HepG2 (cell line): ENCODE data around the gene FIS1. TPM values are rescaled to one million over a fixed set of nuclear protein-coding genes. Genes with fewer than 3 reads are reported as not detected.

ENCODE experiments used
- AHR ChIP-seq: IDR thresholded peaks from 2 replicates; pipeline ENCODE4 v1.6.1; 2018; ENCODE audit warnings: missing genetic modification reagents, missing compliant biosample characterization
- ATAD3A ChIP-seq: sonication (generic); formaldehyde crosslinking; IDR thresholded peaks from 2 replicates; pipeline ENCODE4 v1.4.0; 2020; ENCODE audit warnings: missing genetic modification reagents
- ATF1 ChIP-seq: IDR thresholded peaks from 2 replicates; pipeline ENCODE4 v1.6.1; 2016; ENCODE audit warnings: mild to moderate bottlenecking, control low read depth
- DDIT3 ChIP-seq: sonication (generic); formaldehyde crosslinking; IDR thresholded peaks from 2 replicates; pipeline ENCODE4 v1.4.0; 2020; ENCODE audit warnings: mild to moderate bottlenecking, missing genetic modification reagents
- HNF4A ChIP-seq: sonication (generic); formaldehyde crosslinking; IDR thresholded peaks from 2 replicates; pipeline ENCODE4 v1.4.0; 2020; ENCODE audit warnings: missing genetic modification reagents
- MTA1 ChIP-seq: sonication (generic); formaldehyde crosslinking; IDR thresholded peaks from 2 replicates; pipeline ENCODE4 v1.4.0; 2020; ENCODE audit warnings: missing genetic modification reagents, mild to moderate bottlenecking, borderline replicate concordance
- PRDM4 ChIP-seq: sonication (generic); formaldehyde crosslinking; IDR thresholded peaks from 2 replicates; pipeline ENCODE4 v1.9.0; 2021; ENCODE audit warnings: missing genetic modification reagents, borderline replicate concordance
- SMAD3 ChIP-seq: sonication (generic); formaldehyde crosslinking; IDR thresholded peaks from 2 replicates; pipeline ENCODE4 v1.4.0; 2020; ENCODE audit warnings: missing genetic modification reagents
- SMC3 ChIP-seq: IDR thresholded peaks from 2 replicates; pipeline ENCODE4 v1.6.1; 2011; ENCODE audit warnings: low read length, improper control_type of control experiment
- SP1 ChIP-seq, 2 experiments: fragments of 450-650 bp in 1 of 2; sonication (generic) in 1 of 2; formaldehyde crosslinking in 1 of 2; IDR thresholded peaks; 2 replicates each; pipeline versions ENCODE4 v1.4.0 to v1.6.1; 2016 to 2020; ENCODE audit warnings: missing genetic modification reagents in 1 of 2
- TFDP1 ChIP-seq: IDR thresholded peaks from 2 replicates; pipeline ENCODE4 v1.6.1; 2016; ENCODE audit warnings: missing compliant biosample characterization, missing genetic modification reagents, borderline replicate concordance
- ZC3H13 ChIP-seq: sonication (generic); formaldehyde crosslinking; IDR thresholded peaks from 2 replicates; pipeline ENCODE4 v1.8.1; 2023; ENCODE audit warnings: mild to moderate bottlenecking, missing genetic modification reagents, moderate library complexity
- ZNF17 ChIP-seq: sonication (generic); formaldehyde crosslinking; IDR thresholded peaks from 2 replicates; pipeline ENCODE4 v1.5.0; 2020; ENCODE audit warnings: mild to moderate bottlenecking, missing genetic modification reagents
- ZNF292 ChIP-seq: sonication (generic); formaldehyde crosslinking; IDR thresholded peaks from 2 replicates; pipeline ENCODE4 v1.8.1; 2022; ENCODE audit warnings: mild to moderate bottlenecking, low read depth, missing genetic modification reagents, borderline replicate concordance
- ZNF333 ChIP-seq: sonication (generic); formaldehyde crosslinking; IDR thresholded peaks from 2 replicates; pipeline ENCODE4 v1.4.0; 2020; ENCODE audit warnings: mild to moderate bottlenecking, missing genetic modification reagents, borderline replicate concordance
- ZNF678 ChIP-seq: sonication (generic); formaldehyde crosslinking; IDR thresholded peaks from 2 replicates; pipeline ENCODE4 v1.4.0; 2020; ENCODE audit warnings: mild to moderate bottlenecking, missing genetic modification reagents
- ZNF781 ChIP-seq: sonication (generic); formaldehyde crosslinking; IDR thresholded peaks from 2 replicates; pipeline ENCODE4 v1.5.1; 2020; ENCODE audit warnings: borderline replicate concordance, mild to moderate bottlenecking, missing genetic modification reagents; ENCODE audit errors: not compliant biosample characterization
- polyA plus RNA-seq, 8 experiments: library from polyadenylated mRNA; depleted of rRNA in 3 of 8; stranded (reverse) in 7 of 8; unstranded in 1 of 8; fragments of >200 nt; fragmentation: Illumina TruSeq in 4 of 8; extraction: Trizol in 4 of 8; gene quantifications; 2 replicates each; pipeline versions ENCODE4 v1.2.1 to v1.2.3, GENCODE V29; 2011 to 2016; ENCODE audit warnings: low read depth in 4 of 8, missing spikeins in 1 of 8, mixed read lengths in 1 of 8; ENCODE audit not compliant: insufficient read depth in 1 of 8
- total RNA-seq, 5 experiments: library from RNA; depleted of rRNA; stranded (reverse); fragments of >200 nt; fragmentation: Illumina TruSeq; extraction: Trizol; gene quantifications; 2 replicates each; pipeline ENCODE4 v1.2.3, GENCODE V29; 2016; ENCODE audit warnings: low read depth in 1 of 5
- TF ChIP-seq, protein P1 (sequence below): sonication (generic); formaldehyde crosslinking; IDR thresholded peaks from 2 replicates; pipeline ENCODE4 v1.4.0; 2020; ENCODE audit warnings: missing genetic modification reagents, borderline replicate concordance
- TF ChIP-seq, protein P2 (sequence below): sonication (generic); formaldehyde crosslinking; IDR thresholded peaks from 2 replicates; pipeline ENCODE4 v1.5.0; 2020; ENCODE audit warnings: mild to moderate bottlenecking, missing genetic modification reagents

The FIS1 gene
- total and polyA plus RNA-seq, 2 of the 13 experiments (the other 11 are each of a cell fraction or from before 2014, with no cell fraction given): 97.5 to 101 TPM

GRCh38 chr7:101200862-101201599 lies 43.9 kb downstream of the FIS1 start, which contains the start of gene MOGAT3 (continued):
- TF ChIP-seq HNF4A (CRISPR knock-in tag) (peak; percentile 94), DDIT3 (CRISPR knock-in tag) (no peak), MTA1 (CRISPR knock-in tag) (0 out of 2 replicates have a peak, but pooled peaks have one; percentile 65), ATF1 (CRISPR knock-in tag) (0 out of 2 replicates have a peak, but pooled peaks have one; percentile 38), AHR (0 out of 2 replicates have a peak, but pooled peaks have one; percentile 42), ATAD3A (CRISPR knock-in tag) (no peak), SMAD3 (CRISPR knock-in tag) (peak; percentile 64; the same call in 1 of the 2 replicates), ZC3H13 (peak; percentile 86), ZNF678 (0 out of 2 replicates have a peak, but pooled peaks have one; percentile 34), ZNF333 (CRISPR knock-in tag) (no peak; the same call in 1 of the 2 replicates), SP1 (IDR thresholded peaks at IDR 0.05) (no peak), SP1 (CRISPR knock-in tag; IDR thresholded peaks at IDR 0.05) (peak; percentile 67; the same call in 1 of the 2 replicates), ZNF17 (CRISPR knock-in tag) (no peak), TFDP1 (CRISPR knock-in tag) (peak; percentile 67; the same call in 1 of the 2 replicates), PRDM4 (no peak), ZNF292 (CRISPR knock-in tag) (0 out of 2 replicates have a peak, but pooled peaks have one; percentile 40), SMC3 (peak; percentile 6; the same call in 1 of the 2 replicates), ZNF781 (CRISPR knock-in tag) (peak; percentile 89)
- TF ChIP-seq, protein P1, sequence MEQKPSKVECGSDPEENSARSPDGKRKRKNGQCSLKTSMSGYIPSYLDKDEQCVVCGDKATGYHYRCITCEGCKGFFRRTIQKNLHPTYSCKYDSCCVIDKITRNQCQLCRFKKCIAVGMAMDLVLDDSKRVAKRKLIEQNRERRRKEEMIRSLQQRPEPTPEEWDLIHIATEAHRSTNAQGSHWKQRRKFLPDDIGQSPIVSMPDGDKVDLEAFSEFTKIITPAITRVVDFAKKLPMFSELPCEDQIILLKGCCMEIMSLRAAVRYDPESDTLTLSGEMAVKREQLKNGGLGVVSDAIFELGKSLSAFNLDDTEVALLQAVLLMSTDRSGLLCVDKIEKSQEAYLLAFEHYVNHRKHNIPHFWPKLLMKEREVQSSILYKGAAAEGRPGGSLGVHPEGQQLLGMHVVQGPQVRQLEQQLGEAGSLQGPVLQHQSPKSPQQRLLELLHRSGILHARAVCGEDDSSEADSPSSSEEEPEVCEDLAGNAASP: peak; percentile 72; the same call in 1 of the 2 replicates
- TF ChIP-seq, protein P2, sequence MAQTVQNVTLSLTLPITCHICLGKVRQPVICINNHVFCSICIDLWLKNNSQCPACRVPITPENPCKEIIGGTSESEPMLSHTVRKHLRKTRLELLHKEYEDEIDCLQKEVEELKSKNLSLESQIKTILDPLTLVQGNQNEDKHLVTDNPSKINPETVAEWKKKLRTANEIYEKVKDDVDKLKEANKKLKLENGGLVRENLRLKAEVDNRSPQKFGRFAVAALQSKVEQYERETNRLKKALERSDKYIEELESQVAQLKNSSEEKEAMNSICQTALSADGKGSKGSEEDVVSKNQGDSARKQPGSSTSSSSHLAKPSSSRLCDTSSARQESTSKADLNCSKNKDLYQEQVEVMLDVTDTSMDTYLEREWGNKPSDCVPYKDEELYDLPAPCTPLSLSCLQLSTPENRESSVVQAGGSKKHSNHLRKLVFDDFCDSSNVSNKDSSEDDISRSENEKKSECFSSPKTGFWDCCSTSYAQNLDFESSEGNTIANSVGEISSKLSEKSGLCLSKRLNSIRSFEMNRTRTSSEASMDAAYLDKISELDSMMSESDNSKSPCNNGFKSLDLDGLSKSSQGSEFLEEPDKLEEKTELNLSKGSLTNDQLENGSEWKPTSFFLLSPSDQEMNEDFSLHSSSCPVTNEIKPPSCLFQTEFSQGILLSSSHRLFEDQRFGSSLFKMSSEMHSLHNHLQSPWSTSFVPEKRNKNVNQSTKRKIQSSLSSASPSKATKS (CRISPR knock-in tag): peak; percentile 51; the same call in 1 of the 2 replicates
